GM12892 (cell line): ENCODE data around the gene COL23A1.

Source experiments
- POLR2A ChIP-seq: IDR thresholded peaks from 2 replicates; pipeline ENCODE4 v1.6.1; 2011; ENCODE audit warnings: low read depth, low read length, control low read depth
- POLR2AphosphoS5 ChIP-seq: IDR thresholded peaks from 2 replicates; pipeline ENCODE4 v1.6.1; 2011; ENCODE audit warnings: low read depth, low read length, control low read depth
- TAF1 ChIP-seq: IDR thresholded peaks from 2 replicates; pipeline ENCODE4 v1.6.1; 2011; ENCODE audit warnings: low read depth, mild to moderate bottlenecking, control low read depth, low read length, borderline replicate concordance

GRCh38 chr5:178204935-178205748, 385.1 kb downstream of the COL23A1 start:
- TF ChIP-seq POLR2A (no peak), POLR2AphosphoS5 (no peak), TAF1 (no peak)
